ENCODE results near the gene NRGN.

The NRGN gene

GRCh38 chr11:124796312-124796711 lies 56.6 kb downstream of the NRGN start:
- no peak for DNase-seq
